Dendritic cell treated with granulocyte-macrophage colony-stimulating factor and Interleukin-4, amounts not matched to agents 40 ng/mL and 50 ng/mL, for 4 days (primary cell): ENCODE results near the gene TRIM5.

Experiments
- H3K27ac Mint-ChIP-seq: one replicate; pipeline ENCODE4 v1.8.0; 2022; ENCODE audit warnings: mild to moderate bottlenecking, mixed read lengths
- H3K27me3 Mint-ChIP-seq: one replicate; pipeline ENCODE4 v1.8.0; 2022; ENCODE audit warnings: mild to moderate bottlenecking, mixed read lengths
- H3K36me3 Mint-ChIP-seq: one replicate; pipeline ENCODE4 v1.8.0; 2022; ENCODE audit warnings: low read depth, mixed read lengths
- H3K4me1 Mint-ChIP-seq: one replicate; pipeline ENCODE4 v1.8.0; 2022; ENCODE audit warnings: low read depth, mixed read lengths
- H3K4me3 Mint-ChIP-seq: one replicate; pipeline ENCODE4 v1.8.0; 2022; ENCODE audit warnings: mild to moderate bottlenecking, moderate library complexity, mixed read lengths
- H3K9me3 Mint-ChIP-seq: one replicate; pipeline ENCODE4 v1.8.0; 2022; ENCODE audit warnings: mixed read lengths
- intact Hi-C: fragments of 100-400 bp; cut with micrococcal nuclease; formaldehyde crosslinking; loops from one replicate; pipeline ENCODE4 v1.15.0; 2022

The TRIM5 gene

GRCh38 chr11:5631417-5631816 lies 53.5 kb downstream of the TRIM5 start:
- Mint-ChIP-seq H3K27me3 (no peaks in the 10 kb centered on the region), H3K9me3 (no peaks in the 10 kb centered on the region), H3K36me3 (peaks cover 52% of the 10 kb centered on the region), H3K4me3 (no peak overlapping the region), H3K27ac (peak overlapping the region; percentile 74), H3K4me1 (peaks cover 40% of the 10 kb centered on the region)
- intact Hi-C loops = no loop called here

DNA sequence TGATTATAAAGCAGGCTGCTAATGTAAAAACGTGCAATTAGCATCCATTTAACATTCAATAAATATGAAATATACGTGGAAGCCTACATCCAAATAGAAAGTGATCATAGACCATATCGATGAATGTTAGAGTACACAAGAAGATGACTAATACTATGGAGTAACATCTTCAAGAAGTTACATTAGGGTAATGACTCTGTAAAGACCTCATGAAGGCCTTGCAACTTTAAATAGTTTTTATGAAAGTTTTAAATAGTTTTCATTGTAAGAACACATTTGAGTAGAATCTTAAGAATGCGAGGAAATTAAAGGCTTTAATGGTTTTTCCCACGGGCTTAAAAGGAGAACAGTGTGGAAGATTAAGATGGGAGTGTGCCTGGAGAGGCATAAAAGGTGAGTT lies 58.7 kb downstream of the TRIM5 start:
- intact Hi-C loops = loop anchor here (5.0 kb wide), 1 partner anchor 61 kb away; the partner anchor contains the start of genes TRIM22 and TRIM5
- no peaks in the 10 kb centered on the region for H3K27me3 Mint-ChIP-seq
- peaks cover 16% of the 10 kb centered on the region for H3K36me3 Mint-ChIP-seq
- peak overlapping the region; percentile 86 for H3K4me3 Mint-ChIP-seq
- no peaks in the 10 kb centered on the region for H3K9me3 Mint-ChIP-seq
- H3K27ac Mint-ChIP-seq = peak overlapping the region; percentile 92
- peaks cover 50% of the 10 kb centered on the region for H3K4me1 Mint-ChIP-seq

GRCh38 chr11:5625281-5625680 lies 59.6 kb downstream of the TRIM5 start:
- H3K4me1 Mint-ChIP-seq = peaks cover 45% of the 10 kb centered on the region
- no peaks in the 10 kb centered on the region for H3K27me3 Mint-ChIP-seq
- intact Hi-C loops = loop anchor here (5.0 kb wide), 1 partner anchor 62 kb away; the partner anchor contains the start of genes TRIM22 and TRIM5
- H3K27ac Mint-ChIP-seq = peak overlapping the region; percentile 92
- H3K9me3 Mint-ChIP-seq = no peaks in the 10 kb centered on the region
- H3K36me3 Mint-ChIP-seq = peaks cover 16% of the 10 kb centered on the region
- H3K4me3 Mint-ChIP-seq = peak overlapping the region; percentile 86

- peaks cover 16% of the 10 kb centered on the region for H3K36me3 Mint-ChIP-seq
- no peaks in the 10 kb centered on the region for H3K27me3 Mint-ChIP-seq
- intact Hi-C loops = loop anchor here (5.0 kb wide), 1 partner anchor 63 kb away; the partner anchor contains the start of genes TRIM22 and TRIM5
- peak within 1 kb of the TSS; percentile 86 for H3K4me3 Mint-ChIP-seq
- H3K4me1 Mint-ChIP-seq = peaks cover 42% of the 10 kb centered on the region
- H3K9me3 Mint-ChIP-seq = no peaks in the 10 kb centered on the region
- H3K27ac Mint-ChIP-seq = peak within 1 kb of the TSS; percentile 92
Observed at GRCh38 chr11:5624489-5625279, 60.2 kb downstream of the TRIM5 start, which contains the start of gene TRIM34. Gene TRIM34 (plus strand): TSS chr11:5625001. CDS start chr11:5632332, 7,331 bp downstream.

- Mint-ChIP-seq H3K27me3 (no peaks in the 10 kb centered on the region), H3K4me1 (peaks cover 42% of the 10 kb centered on the region), H3K9me3 (no peaks in the 10 kb centered on the region), H3K4me3 (no peak overlapping the region), H3K36me3 (peaks cover 9% of the 10 kb centered on the region), H3K27ac (no peak overlapping the region)
- intact Hi-C loops = no loop called here
Observed at GRCh38 chr11:5622802-5623201, 62.1 kb downstream of the TRIM5 start.

DNA sequence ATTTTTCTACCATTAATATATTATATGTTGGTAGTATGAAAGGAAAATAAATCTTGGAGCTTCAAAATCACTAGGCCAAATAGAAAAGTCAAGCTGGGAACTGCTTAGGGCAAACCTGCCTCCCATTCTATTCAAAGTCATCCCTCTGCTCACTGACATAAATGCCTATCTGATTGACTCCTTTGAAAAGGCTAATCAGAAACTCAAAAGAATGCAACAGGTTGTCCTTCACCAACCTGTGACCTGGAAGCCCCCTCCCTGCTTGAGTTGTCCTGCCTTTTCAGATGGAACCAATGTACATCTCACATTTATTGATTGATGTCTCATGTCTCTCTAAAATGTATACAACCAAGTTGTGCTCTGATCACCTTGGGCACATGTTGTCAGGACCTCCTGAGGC lies 63.3 kb downstream of the TRIM5 start:
- Mint-ChIP-seq H3K4me3 (no peak overlapping the region), H3K9me3 (no peaks in the 10 kb centered on the region), H3K36me3 (peaks cover 9% of the 10 kb centered on the region), H3K27ac (no peak overlapping the region), H3K4me1 (peaks cover 32% of the 10 kb centered on the region), H3K27me3 (no peaks in the 10 kb centered on the region)
- intact Hi-C loops = no loop called here

DNA sequence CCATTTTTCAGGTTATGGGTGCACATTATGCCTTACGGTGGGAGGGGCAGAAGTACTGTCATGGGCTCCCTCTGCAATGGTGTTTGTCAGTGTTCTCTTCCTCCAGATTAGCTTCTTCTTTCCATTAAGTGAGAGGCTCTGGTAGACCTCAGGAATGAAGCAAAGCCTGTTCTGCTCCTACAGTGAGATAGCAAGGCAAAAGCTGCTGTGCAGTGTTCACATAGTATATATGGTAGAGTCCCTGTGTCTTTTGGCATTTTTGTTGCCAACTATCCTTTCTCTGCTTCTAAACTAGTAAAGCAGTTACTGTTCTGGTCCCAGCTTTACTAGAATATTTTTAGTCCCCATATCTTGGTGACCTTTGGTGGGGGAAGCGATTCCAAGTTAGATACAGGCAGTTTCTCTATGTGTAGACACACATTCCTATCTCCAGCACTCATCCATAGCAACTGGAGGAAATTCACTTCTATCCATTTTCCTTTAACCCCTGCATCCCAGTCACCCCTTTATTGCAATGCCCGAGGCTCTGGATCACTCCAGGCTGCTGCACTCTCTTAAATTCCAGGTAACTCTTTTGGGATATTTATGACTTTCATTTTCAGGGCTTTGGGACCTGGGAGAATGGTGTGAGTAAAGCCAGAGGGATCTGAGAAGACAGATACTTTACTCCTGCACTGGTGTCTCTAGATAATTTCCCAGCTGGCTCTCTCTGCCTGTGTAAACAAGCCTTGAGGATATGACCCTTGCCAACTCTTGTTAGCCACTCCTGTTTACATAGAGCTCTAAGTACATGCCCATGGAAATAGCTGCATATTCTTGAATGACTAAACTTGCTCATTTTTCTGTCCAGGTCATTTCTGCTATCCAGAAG lies 64.0 kb downstream of the TRIM5 start:
- peaks cover 25% of the 10 kb centered on the region for H3K4me1 Mint-ChIP-seq
- H3K27me3 Mint-ChIP-seq = no peaks in the 10 kb centered on the region
- intact Hi-C loops = no loop called here
- no peak overlapping the region for H3K27ac Mint-ChIP-seq
- H3K36me3 Mint-ChIP-seq = peaks cover 9% of the 10 kb centered on the region
- no peaks in the 10 kb centered on the region for H3K9me3 Mint-ChIP-seq
- no peak overlapping the region for H3K4me3 Mint-ChIP-seq

- intact Hi-C loops = no loop called here
- H3K27ac Mint-ChIP-seq = no peak overlapping the region
- H3K4me3 Mint-ChIP-seq = no peak overlapping the region
- no peaks in the 10 kb centered on the region for H3K27me3 Mint-ChIP-seq
- no peaks in the 10 kb centered on the region for H3K36me3 Mint-ChIP-seq
- H3K9me3 Mint-ChIP-seq = no peaks in the 10 kb centered on the region
- H3K4me1 Mint-ChIP-seq = peaks cover 6% of the 10 kb centered on the region
Observed at GRCh38 chr11:5618807-5619206, 66.1 kb downstream of the TRIM5 start.
